HG03196 (cell line): ENCODE data around the gene TLL1.

Source experiments
- ATAC-seq: cut with Tn5 transposase; IDR thresholded peaks from one replicate; pipeline ENCODE4 v1.9.1; 2021; ENCODE audit not compliant: unreplicated experiment

TLL1 gene

GRCh38 chr4:165872461-165873297, at the start of gene TLL1:
Gene TLL1, plus strand, starts transcription at chr4:165873237. Its CDS starts 668 bp downstream, at chr4:165873905.
- ATAC-seq = no peak

- no peak for ATAC-seq
Observed at GRCh38 chr4:165826166-165826565, 46.9 kb upstream of the TLL1 start.

- no peak for ATAC-seq
Observed at GRCh38 chr4:165827018-165827417, 46.0 kb upstream of the TLL1 start.

GRCh38 chr4:165828928-165829327, 44.1 kb upstream of the TLL1 start:
- ATAC-seq = no peak

GRCh38 chr4:165834116-165834515, 38.9 kb upstream of the TLL1 start:
- ATAC-seq = no peak

GRCh38 chr4:165838575-165838974, 34.5 kb upstream of the TLL1 start:
- ATAC-seq = no peak

- ATAC-seq = no peak
Observed at GRCh38 chr4:165839615-165840333, 33.3 kb upstream of the TLL1 start.

GRCh38 chr4:165842684-165843083, 30.4 kb upstream of the TLL1 start:
- ATAC-seq = no peak

- no peak for ATAC-seq
Observed at GRCh38 chr4:165844161-165844560, 28.9 kb upstream of the TLL1 start.

GRCh38 chr4:165851256-165851655, 21.8 kb upstream of the TLL1 start:
- ATAC-seq = no peak

GRCh38 chr4:165855191-165855590, 17.8 kb upstream of the TLL1 start:
- ATAC-seq = no peak

- no peak for ATAC-seq
Observed at GRCh38 chr4:165861363-165861762, 11.7 kb upstream of the TLL1 start.

GRCh38 chr4:165864271-165864670, 8.8 kb upstream of the TLL1 start:
- no peak for ATAC-seq

GRCh38 chr4:165866019-165866650, 6.9 kb upstream of the TLL1 start:
- ATAC-seq = no peak

GRCh38 chr4:165867961-165868360, 5.1 kb upstream of the TLL1 start:
- ATAC-seq = no peak

GRCh38 chr4:165873298-165874071, 448 bp downstream of the TLL1 start:
- ATAC-seq = no peak

- no peak for ATAC-seq
Observed at GRCh38 chr4:165874072-165874790, 1.2 kb downstream of the TLL1 start.

- ATAC-seq = no peak
Observed at GRCh38 chr4:165874791-165875371, 1.8 kb downstream of the TLL1 start.

- ATAC-seq = no peak
Observed at GRCh38 chr4:165875446-165875845, 2.4 kb downstream of the TLL1 start.

- ATAC-seq = no peak
Observed at GRCh38 chr4:165877286-165877685, 4.2 kb downstream of the TLL1 start.
